Vagina (tissue), 2 donors: Measurements from ENCODE around the gene DPPA4.

ENCODE experiments used
- CTCF ChIP-seq, 3 experiments: fragments of 450-650 bp in 2 of 3; fragments of 200-600 bp in 1 of 3; sonication (generic) in 1 of 3; IDR thresholded peaks; one replicate each; pipeline ENCODE4 v1.5.1; 2017 to 2019; ENCODE audit warnings: antibody characterized with exemption in 3 of 3, mild to moderate bottlenecking in 2 of 3, moderate library complexity in 2 of 3
- POLR2A ChIP-seq, 2 donors: fragments of 450-650 bp; IDR thresholded peaks; one replicate each; pipeline ENCODE4 v1.6.1; 2017; ENCODE audit warnings: antibody characterized with exemption in 2 of 2, mild to moderate bottlenecking in 2 of 2, moderate library complexity in 2 of 2
- POLR2AphosphoS5 ChIP-seq, 2 donors: sonication (generic); formaldehyde crosslinking; IDR thresholded peaks; one replicate each; pipeline ENCODE4 v1.9.0; 2017; ENCODE audit warnings: antibody characterized with exemption in 2 of 2, mild to moderate bottlenecking in 2 of 2, low read depth in 1 of 2; ENCODE audit not compliant: insufficient read depth in 1 of 2

- TF ChIP-seq POLR2AphosphoS5 (IDR thresholded peaks at IDR 0.05; ENCODE audit: insufficient read depth in 1 of 2, low read depth in 1 of 2) (no peak), CTCF (IDR thresholded peaks at IDR 0.05) (no peak), POLR2A (IDR thresholded peaks at IDR 0.05) (no peak)
Observed at GRCh38 chr3:109351231-109351630, 13.9 kb upstream of the DPPA4 start.
